ENCODE data around the gene MFN2. TPM values are rescaled to one million over a fixed set of nuclear protein-coding genes. Genes with fewer than 3 reads are reported as not detected.
A peak's percentile ranks its signal among the peaks of the same experiment; 100 is the strongest.

MFN2 gene
- total RNA-seq, 2 experiments from 2014 or later, result 28.3 to 52.7 TPM

DNA sequence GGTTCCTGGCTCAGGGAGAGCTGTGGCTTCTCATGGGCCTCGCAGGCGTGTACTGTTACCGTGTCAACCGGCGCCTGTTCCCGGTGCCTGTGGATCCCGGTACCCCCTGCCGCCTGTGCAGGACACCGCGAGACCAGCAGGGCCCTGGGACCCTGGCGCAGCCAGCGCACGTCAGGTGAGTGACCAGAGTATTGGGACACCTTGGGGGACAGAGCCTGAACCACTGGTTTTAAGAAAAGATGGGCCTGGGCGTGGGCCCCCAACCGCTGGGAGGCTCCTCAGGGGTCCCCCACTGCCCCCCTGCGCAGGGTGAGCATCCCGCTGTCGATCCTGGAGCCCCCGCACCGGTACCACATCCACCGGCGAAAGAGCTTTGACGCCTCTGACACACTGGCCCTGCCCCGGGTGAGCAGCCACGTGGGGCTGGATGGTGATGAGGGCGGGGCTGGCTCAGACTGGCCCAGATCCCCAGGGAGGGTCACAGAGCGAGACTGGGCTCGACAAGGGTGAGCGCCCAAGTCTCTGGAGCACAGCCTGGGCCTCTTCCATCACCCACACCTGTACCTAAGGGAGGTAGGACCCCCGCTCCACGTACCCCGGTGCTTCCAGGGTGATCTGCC is 49.6 kb downstream of the MFN2 start:
- no peak overlapping the region for H3K27ac ChIP-seq (ENCODE audit: low read depth, low read length, poor library complexity, severe bottlenecking)
- no peak overlapping the region for H3K4me2 ChIP-seq (ENCODE audit: low read length)
- intact Hi-C loops (cut with micrococcal nuclease; ENCODE audit: unreplicated experiment), result no loop called here
- H3K4me3 ChIP-seq (ENCODE audit: low read depth, low read length, poor library complexity, severe bottlenecking), result no peak overlapping the region
- ChIA-PET CTCF (ENCODE audit: unreplicated experiment) (no interaction called here), POLR2A (interaction anchor here (0.5 to 0.9 kb wide), 2 partner anchors 10 to 538 kb away, joined by 3 to 4 read pairs; partner anchors contain the start of gene MIIP)
- no peak overlapping the region for H2AFZ ChIP-seq (ENCODE audit: low read length)
- H3K9me3 ChIP-seq (ENCODE audit: low read length), result no peaks in the 10 kb centered on the region
- TF ChIP-seq, protein P1, sequence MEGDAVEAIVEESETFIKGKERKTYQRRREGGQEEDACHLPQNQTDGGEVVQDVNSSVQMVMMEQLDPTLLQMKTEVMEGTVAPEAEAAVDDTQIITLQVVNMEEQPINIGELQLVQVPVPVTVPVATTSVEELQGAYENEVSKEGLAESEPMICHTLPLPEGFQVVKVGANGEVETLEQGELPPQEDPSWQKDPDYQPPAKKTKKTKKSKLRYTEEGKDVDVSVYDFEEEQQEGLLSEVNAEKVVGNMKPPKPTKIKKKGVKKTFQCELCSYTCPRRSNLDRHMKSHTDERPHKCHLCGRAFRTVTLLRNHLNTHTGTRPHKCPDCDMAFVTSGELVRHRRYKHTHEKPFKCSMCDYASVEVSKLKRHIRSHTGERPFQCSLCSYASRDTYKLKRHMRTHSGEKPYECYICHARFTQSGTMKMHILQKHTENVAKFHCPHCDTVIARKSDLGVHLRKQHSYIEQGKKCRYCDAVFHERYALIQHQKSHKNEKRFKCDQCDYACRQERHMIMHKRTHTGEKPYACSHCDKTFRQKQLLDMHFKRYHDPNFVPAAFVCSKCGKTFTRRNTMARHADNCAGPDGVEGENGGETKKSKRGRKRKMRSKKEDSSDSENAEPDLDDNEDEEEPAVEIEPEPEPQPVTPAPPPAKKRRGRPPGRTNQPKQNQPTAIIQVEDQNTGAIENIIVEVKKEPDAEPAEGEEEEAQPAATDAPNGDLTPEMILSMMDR (conservative IDR thresholded peaks at IDR 0.05; ENCODE audit: low read length), result no peak
- no peak for TF ChIP-seq EZH2phosphoT487 (IDR thresholded peaks at IDR 0.05; ENCODE audit: borderline replicate concordance, low read depth, low read length)
- H3K79me2 ChIP-seq (ENCODE audit: insufficient read depth, low read depth, low read length), result no peaks in the 10 kb centered on the region
- peaks cover 37% of the 10 kb centered on the region for H3K36me3 ChIP-seq (ENCODE audit: insufficient read depth, low read length)
- H4K20me1 ChIP-seq (ENCODE audit: insufficient read depth, low read length), result no peaks in the 10 kb centered on the region
- H3K9me2 ChIP-seq (ENCODE audit: insufficient read depth, low read length), result no peaks in the 10 kb centered on the region
- peaks cover 11% of the 10 kb centered on the region for H3K4me1 ChIP-seq (ENCODE audit: insufficient read depth, low read length, poor library complexity, severe bottlenecking)
- BruUV-seq (replicated peaks), result no TSS peak
- DNase-seq (ENCODE audit: low spot score), result no peak

DNA sequence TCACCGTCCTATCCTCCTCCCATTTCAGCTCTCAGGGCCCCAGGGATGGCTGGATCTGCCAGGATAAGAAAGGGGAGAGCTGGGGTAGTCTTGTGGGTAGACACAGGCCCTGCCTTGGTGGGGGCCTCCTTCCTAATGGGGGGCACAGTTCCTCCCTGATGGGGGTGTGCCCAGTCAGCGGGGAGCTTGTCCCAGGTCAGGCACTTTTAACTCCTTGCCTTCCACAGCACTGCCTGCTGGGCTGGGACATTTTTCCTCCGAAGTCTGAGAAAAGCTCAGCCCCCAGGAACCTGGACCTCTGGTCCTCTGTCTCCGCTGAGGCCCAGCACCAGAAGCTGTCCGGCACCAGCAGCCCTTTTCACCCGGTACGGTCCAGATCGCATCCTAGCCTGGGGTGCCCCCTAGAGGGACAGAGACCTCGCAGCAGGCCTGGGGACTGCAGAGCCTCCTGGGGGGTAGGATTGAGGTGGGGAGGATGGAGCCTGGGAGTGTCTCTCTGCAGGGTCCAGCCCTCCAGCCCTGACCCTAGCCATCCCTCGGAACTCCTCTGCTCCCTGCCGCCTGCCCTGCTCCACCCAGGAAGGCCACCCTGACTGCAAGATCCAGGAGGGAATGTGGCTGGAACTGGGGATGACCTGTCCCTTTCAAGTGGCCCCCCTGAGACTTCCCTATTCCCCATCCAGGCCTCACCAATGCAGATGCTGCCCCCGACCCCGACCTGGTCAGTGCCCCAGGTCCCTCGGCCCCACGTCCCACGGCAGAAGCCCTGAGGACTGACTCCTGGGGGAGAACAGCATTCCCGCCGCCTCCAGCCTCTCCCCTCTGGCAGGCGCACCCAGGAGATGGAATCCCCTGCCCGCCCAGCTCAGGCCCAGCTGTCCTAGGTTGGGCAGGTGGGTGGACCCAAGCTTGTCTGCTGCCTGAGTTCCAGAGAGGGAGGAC is 51.1 kb downstream of the MFN2 start:
- Histone ChIP-seq H3K9me2 (ENCODE audit: insufficient read depth, low read length) (no peaks in the 10 kb centered on the region), H2AFZ (ENCODE audit: low read length) (no peak overlapping the region), H3K9me3 (ENCODE audit: low read length) (no peaks in the 10 kb centered on the region), H3K4me2 (ENCODE audit: low read length) (no peak overlapping the region), H3K79me2 (ENCODE audit: insufficient read depth, low read depth, low read length) (no peaks in the 10 kb centered on the region), H3K27ac (ENCODE audit: low read depth, low read length, poor library complexity, severe bottlenecking) (no peak overlapping the region), H4K20me1 (ENCODE audit: insufficient read depth, low read length) (no peaks in the 10 kb centered on the region), H3K4me3 (ENCODE audit: low read depth, low read length, poor library complexity, severe bottlenecking) (no peak overlapping the region), H3K36me3 (ENCODE audit: insufficient read depth, low read length) (peaks cover 26% of the 10 kb centered on the region; the same call in 1 of the 2 replicates), H3K4me1 (ENCODE audit: insufficient read depth, low read length, poor library complexity, severe bottlenecking) (peaks cover 11% of the 10 kb centered on the region)
- ChIA-PET POLR2A (interaction anchor here (0.7 to 1.0 kb wide), 4 partner anchors 10 to 39 kb away, joined by 3 to 5 read pairs (median 4); partner anchors contain the start of gene MIIP), CTCF (ENCODE audit: unreplicated experiment) (no interaction called here)
- no peak for TF ChIP-seq EZH2phosphoT487 (IDR thresholded peaks at IDR 0.05; ENCODE audit: borderline replicate concordance, low read depth, low read length)
- TF ChIP-seq, protein P1 (conservative IDR thresholded peaks at IDR 0.05; ENCODE audit: low read length), result peak; percentile 86
- peak; percentile 63 for DNase-seq (ENCODE audit: low spot score)
- intact Hi-C loops (cut with micrococcal nuclease; ENCODE audit: unreplicated experiment), result loop anchor here (1.0 kb wide), 1 partner anchor 50 kb away; no protein-coding TSS in a partner anchor
- BruUV-seq (replicated peaks), result no TSS peak
